ENCODE data around the gene DNAJC5.

DNAJC5 gene

DNA sequence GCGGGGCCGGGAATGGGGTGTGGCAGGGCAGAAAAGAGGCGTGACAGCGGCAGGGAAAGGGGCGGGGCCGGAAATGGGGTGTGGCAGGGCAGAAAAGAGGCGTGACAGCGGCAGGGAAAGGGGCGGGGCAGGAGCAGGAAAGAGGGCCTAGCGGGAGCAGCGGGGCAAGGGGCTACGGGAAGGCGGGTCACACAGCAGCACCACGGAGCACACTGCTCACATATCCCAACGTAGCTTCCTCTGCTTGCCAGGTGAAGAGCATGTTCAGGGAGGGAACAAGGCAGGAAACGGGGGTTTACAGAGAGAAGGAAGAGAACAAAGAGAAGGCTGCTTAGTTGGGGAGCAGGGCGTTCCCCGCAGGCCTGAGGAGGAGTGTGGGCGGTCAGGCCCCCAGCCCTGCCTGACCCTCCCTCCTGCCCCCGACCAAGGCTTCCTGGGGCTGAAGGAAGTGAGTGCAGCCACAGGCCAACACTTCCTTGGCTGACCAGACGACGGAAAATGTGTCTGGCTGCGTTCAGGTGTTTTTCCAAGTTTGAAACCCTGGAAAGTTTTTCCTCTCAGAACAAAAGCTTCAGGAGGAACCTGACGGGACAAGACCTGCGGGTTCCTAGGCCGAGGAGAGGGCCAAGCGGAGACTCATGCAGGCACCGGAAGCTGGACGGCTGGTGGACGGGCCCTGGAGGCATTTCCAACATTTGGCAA lies 47.5 kb downstream of the DNAJC5 start:
- DNase-seq: peak; percentile 52

DNA sequence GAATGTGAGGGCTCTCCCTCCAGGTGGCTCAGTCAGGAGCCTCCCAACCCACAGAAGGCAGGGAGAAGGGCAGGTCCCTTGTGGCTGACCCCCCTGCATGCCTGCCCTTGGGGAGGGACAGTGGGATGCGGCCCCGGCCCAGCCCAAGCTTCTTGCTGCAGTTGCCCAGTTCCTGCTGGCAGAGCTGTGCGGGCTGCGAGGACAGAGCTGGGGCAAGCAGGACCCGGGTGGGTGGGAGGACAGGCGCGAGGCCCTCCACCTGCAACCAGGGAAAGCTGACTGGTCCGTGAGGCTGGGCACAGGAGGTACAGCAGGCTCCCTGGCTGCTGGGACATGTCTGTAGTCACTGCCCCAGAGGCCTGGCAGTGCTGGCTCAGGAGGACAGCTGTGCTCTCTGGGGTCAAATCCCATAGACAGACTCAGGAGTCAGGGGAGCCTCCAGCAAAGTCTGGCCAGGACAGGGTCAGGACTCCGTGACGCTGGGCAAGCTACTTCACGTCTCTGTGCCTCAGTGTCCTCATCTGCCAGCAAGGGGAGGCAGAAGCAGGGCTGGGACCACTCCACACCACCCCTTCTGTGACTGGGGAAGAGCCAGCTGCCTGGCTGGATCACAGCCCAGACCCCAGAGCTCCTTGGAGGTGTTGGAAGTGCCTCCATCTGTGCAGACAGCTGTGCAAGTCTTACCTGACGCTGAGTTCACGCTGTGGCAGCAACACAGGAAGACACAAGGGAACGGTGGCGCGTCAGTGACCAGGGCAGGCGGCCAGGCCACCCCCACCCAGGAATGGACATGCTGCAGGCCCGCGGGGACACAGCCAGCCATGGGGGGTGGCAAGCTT lies 48.3 kb downstream of the DNAJC5 start:
- DNase-seq: peak; percentile 37

GRCh38 chr20:63943808-63944077 lies 48.8 kb downstream of the DNAJC5 start:
- no peak for DNase-seq

DNA sequence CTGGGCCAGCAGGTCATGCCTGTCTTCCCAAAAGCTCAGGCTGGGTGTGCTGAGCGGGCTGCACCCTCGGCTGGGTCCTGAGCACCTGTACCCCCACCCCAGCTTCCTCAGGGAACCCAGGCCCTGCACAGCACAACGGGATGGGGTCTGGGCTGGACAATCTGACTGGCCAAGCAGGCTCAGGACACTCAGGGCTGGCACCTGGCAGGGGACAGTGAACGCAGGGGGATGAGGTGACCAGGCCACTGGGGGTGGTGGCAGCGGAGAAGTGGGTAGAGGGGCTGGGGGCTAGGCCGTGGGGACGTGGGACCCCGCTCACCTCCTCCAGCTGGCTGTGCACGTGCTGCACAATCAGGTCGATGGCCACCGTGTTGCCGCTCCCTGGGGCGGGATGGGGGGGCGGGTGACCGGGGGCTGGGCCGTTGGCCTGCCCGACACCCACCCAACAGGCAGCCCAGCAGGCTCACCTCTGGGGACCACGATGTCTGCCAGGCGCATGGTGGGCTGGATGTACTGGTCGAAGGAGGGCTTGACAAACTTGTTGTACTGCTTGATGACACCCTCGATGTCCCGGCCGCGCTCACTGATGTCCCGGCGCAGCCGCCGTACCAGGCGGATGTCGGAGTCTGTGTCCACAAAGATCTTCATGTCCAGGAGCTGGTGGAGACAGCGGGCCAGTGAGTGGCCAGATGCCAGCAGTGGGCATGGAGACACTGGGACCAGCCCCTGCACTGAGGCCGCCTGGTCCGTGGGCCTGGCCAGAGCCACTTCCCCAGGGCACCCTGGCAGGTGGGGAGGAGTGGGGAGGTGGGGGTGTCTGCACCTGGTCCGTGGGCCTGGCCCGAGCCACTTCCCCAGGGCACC lies 49.4 kb downstream of the DNAJC5 start:
- no peak for DNase-seq

DNA sequence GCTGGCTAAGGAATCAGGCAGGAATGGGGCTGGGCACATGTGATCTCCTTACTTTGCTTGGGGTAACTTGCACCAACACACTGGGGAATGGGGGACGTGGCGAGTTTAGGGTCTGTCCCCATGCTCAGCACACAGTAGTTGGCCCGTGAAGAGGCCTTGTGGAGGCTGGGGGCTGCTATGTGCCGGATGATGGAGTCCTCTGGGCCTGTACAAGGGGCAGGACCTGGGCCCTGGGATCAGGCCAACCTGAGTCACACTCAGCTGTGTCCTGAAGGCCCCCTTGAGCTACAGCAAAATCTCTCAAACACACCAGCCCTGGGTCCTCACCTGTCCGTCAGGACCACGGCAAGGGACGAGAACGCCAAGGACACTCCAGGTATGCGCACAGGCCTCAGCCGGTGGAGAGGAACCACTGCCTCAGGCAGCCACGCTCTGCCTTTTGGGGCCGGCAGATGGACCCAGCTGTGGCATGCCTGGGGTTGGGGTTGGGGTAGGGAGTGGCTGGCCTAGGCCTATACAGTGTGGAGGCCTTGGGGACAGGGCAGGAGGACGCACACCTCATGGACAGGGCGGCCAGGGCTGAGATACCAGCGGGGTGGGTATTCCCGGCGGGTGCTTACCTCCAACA lies 50.2 kb downstream of the DNAJC5 start:
- no peak for DNase-seq

- DNase-seq: no peak
Observed at GRCh38 chr20:63945921-63946920, 51.3 kb downstream of the DNAJC5 start.

DNA sequence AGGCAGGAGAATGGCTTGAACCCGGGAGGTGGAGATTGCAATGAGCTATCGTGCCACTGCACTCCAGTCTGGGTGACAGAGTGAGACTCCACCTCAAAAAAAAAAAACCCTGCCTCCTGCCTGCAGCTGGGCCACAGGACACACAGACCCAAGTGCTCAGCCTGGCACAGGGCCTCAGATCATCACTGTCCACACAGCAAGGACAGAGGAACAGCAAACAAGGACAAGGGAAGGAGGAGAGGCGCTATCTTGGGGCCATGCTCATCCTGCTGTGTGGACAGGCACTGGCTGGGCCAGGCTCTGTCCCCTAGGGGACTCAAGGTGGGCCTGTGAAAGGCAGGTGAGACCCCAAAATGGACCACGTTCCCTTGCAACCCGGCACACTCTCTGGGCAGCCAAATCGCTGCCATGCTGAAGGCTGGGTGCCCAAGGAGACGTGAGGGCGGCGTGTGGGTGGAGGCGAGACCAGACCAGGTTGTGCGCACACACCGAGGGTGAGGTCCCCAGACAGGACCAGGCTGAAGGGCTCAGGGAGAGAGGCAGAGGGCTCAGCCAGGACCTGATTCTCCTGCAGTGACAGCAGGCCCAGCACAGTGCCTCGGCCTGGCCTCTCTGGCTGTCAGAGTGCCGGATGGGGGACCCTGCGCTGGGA lies 52.2 kb downstream of the DNAJC5 start:
- DNase-seq: no peak

- no peak for DNase-seq
Observed at GRCh38 chr20:63947638-63948456, 52.9 kb downstream of the DNAJC5 start.

DNA sequence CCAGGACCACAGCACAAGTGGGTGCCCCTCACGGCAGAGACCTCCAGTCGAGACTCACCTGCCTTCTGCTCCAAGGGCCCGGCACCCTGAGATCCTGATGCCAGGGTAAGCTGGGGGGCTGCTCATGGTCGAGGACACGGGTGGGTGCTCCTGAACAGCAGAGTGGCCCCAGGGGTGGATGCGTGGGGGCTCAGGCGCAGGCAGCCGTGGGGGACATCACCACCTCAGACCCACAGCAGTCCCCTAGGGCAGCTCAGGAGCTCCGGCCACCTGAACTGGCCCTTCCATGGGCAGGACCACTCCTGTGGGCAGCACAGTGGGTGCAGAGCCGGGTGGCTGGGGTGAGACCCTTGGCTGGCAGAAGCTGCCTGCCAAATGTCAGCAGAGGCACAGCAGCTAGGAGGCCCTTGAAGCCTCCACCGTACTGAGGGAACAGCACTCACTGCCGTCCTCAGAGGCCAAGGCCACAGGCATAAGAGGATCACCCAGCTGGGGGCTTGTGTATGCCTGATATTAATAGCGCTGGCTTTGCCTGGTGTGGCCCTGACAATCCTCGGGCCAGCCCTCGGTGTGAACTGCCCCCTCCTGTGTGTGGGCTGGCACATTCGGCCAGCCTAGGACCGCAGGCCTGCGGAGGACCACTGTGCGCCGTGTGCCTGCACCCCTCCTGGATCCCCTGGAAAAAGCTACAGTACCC lies 55.9 kb downstream of the DNAJC5 start:
- DNase-seq: no peak

DNA sequence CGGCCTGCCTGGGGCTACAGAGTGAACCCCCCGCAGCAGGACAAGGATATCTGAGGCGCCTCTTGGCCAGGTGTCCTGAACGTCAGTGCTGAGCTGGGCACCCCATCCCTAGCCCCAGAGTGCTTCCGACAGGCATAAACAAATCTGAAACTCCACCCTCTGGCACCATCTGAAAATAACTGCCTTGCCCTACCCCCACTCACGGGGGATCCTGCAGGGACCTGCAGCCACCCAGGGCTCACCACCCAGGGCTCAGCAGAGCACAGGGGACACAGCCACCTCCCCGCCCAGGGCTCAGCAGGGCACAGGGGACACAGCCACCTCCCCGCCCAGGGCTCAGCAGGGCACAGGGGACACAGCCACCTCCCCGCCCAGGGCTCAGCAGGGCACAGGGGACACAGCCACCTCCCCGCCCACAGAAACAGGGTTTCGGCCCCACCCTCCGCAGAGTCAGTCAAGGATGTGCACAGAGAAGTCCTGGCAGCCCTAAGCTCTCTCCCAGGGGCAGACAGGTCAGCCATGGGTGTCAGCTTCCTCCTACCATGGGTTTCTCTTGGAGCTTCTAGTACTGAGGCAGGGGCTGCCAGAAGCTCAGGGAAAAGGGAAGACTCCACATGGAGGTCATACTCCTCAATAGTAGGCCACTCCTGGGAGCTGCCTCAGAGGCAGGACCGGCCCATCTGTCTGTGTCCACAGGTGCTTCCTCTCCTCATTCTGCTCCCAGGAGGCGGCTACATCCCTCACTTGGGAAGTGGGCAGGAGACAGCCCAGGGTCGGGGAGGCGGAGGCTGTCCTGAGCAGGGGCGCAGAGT lies 56.7 kb downstream of the DNAJC5 start:
- DNase-seq: no peak

- no peak for DNase-seq
Observed at GRCh38 chr20:63952210-63952535, 57.2 kb downstream of the DNAJC5 start.

DNA sequence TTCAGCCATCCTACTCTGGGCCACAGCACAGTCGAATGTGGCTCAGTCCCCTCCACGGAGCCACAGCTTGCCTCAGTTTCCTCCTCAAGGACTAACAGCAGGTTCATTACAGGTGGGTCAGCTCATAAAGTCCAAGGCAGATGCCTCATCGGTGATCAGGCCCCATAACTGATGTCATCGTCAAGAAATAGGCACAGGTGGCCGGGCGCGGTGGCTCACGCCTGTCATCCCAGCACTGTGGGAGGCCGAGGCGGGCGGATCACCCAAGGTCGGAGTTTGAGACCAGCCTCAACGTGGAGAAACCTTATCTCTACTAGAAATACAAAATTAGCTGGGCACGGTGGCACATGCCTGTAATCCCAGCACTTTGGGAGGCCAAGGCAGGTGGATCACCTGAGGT lies 57.8 kb downstream of the DNAJC5 start:
- DNase-seq: no peak

DNA sequence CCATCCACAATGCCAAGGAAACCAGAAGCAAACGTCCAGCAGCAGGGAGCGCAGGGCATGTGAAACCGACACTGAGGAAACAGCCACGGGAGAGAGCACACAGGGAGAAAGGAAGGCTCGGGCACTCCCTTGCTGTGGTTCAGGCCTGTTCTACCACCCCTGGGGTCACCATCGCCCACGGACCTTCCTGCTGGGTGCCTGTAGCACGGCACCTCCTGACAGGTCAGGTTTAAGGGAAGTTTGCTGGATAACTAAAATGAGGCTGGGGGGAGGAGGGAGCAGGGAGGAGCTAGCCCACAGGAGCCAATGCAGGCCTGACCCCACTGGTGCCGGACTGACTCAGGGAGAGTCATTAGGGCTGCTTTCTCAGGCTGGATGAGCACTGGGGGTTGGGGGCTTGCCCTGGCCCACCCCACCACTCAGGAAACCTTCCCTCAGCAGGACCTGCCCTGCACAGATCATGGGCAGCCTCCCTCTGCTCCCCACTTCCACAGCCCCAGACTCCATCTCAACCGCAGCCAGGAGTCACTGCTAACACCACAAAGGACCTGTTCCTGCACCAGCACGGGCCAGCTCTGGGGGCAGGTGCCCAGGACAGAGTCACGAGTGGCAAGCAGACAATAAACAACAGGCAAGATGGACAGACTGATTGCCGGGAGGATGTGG lies 59.0 kb downstream of the DNAJC5 start:
- DNase-seq: no peak

DNA sequence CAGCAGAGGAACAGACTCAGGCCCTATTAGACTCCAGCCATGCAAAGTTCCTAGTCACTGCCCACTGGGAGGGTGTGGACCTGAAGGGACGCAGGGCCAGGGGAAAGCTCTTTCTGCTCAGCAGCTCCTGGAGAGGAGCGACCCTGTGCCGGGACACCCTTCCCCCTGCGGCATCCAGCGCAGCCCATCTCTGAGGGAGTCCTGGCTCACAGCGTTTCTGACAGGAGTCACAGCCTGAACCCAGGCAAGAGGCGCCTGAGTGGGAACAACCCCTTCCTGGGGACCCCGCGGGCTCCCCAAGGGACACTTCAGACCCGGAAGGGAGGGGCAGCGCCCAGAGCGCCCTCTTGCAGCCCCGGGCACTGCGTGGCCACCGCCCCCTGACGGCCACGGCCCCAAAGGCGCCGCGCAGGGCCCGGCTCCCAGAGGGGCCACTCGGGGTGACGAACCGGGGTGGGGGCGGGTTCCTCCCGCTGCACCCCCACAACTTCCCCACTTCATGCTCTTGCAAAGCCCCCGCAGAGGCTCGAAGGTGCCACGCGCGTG lies 60.4 kb downstream of the DNAJC5 start:
- DNase-seq: peak; percentile 56

GRCh38 chr20:63955827-63956663 lies 61.1 kb downstream of the DNAJC5 start, which contains the start of gene UCKL1:
Gene UCKL1 (minus strand): TSS chr20:63956416. CDS start chr20:63956372, 44 bp downstream.
- peak; percentile 93 for DNase-seq

GRCh38 chr20:63956664-63957003 lies 61.7 kb downstream of the DNAJC5 start:
- DNase-seq: no peak
